Stimulated activated CD4-positive, alpha-beta T cell treated with anti-CD3 and anti-CD28 coated beads, Interleukin-15, amount 100 ng/mL, for 1 hour (primary cell): ENCODE measurements around the gene GBP3.
"Not testable (repeated sequence)": the region's sequence is repeated elsewhere in the genome, so short reads cannot be mapped to it uniquely, and the experiment has no call there.

Experiments used
- DNase-seq, 2 donors: peaks; one replicate each; pipeline ENCODE4 v3.0.0-alpha.2; 2020; ENCODE audit warnings: low read depth in 1 of 2, low spot score in 1 of 2

The GBP3 gene

DNA sequence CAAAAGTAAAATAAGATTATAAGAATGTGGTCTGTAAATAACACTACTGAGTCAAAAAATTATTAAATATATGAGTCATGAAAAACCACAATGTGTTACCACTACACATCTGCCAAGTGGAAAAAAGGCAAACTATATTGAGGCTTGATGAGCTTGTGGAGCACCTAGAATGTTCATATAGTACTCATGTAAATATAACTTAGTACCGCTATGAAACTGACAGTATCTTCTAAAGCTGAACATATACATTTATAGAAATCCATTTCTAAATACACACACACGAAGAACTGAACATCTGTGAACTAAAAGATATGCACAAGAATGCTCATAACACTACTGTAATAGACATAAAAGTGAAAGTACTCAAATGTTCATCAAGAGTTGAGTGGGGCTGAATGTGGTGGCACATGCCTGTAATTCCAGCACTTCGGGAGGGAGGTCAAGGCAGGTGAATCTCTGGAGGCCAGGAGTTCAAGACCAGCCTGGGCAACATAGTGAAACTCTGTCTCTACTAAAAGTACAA, 18.5 kb upstream of the GBP3 start:
- DNase-seq: no peak

DNA sequence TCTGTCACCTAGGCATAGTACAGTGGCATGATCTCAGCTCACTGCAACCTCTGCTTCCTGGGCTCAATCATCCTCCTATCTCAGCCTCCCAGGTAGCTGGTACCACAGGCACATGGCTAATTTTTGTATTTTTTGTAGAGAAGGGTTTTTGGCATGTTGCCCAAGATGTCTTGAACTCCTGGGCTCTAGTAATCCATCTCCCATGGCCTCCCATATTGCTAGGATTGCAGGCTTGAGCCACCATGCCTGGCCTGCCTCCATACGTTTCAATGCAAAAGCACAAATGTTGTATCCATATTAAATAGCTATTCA, 17.6 kb upstream of the GBP3 start:
- no peak for DNase-seq

DNA sequence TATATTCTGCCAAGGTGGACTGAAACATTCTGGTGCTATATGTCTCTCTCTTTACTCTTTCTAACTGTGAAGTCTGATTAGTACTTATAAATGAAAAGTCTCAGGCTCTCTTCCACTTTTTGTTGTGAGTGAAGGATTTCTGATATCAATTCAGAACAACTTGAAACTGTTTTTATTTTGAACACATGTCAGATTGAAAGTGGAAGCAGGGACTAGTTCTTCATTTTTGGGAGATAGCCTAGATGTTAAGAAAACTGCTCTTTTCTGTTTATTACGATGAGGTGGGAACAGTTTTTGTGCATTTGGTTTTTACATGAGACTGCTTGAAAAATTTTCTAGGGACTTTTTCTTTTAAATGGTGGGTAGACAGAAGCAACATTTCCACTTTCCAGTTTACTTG, 14.5 kb upstream of the GBP3 start:
- DNase-seq: no peak

DNA sequence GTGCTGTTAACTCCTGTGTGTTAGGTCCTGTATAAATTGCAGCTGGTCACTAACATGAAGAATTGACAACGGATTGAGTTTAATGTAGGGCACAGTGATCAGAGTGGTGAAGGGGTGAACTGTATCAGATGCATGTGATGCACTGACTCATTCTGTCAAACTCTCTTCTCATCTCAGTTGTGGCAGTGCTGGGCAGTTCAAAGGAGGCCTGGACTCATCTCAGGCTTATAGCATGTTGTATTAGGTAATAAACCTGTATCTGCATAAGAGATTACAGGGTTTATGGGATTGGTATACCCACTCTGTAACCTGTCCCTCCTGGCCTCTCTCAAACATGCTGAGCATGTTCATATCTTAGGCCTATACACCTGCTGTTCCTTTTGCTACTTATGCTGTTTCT, 12.4 kb upstream of the GBP3 start:
- no peak for DNase-seq

DNA sequence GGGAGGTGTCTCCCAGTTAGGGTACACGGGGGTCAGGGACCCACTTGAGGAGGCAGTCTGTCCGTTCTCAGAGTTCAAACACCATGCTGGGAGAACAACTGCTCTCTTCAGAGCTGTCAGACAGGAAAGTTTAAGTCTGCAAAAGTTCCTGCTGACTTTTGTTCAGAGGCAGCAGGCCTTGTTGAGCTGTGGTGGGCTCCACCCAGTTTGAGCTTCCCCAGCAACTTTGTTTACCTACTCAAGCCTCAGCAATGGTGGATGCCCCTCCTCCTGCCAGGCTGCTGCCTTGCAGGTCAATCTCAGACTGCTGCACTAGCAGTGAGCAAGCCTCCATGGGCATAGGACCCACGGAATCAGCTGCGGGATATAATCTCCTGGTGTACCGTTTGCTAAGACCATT, 11.3 kb upstream of the GBP3 start:
- DNase-seq: not testable (repeated sequence)

DNA sequence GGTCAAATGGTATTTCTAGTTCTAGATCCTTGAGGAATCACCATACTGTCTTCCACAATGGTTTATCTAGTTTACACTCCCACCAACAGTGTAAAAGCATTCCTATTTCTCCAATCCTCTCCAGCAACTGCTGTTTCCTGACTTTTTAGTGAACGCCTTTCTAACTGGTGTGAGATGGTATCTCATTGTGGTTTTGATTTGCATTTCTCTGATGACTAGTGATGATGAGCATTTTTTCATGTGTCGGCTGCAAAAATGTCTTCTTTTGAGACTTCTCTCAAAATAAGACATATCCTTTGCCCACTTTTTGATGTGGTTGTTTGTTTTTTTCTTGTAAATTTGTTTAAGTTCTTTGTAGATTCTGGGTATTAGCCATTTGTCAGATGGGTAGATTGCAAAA, 6.4 kb upstream of the GBP3 start:
- not testable (repeated sequence) for DNase-seq

DNA sequence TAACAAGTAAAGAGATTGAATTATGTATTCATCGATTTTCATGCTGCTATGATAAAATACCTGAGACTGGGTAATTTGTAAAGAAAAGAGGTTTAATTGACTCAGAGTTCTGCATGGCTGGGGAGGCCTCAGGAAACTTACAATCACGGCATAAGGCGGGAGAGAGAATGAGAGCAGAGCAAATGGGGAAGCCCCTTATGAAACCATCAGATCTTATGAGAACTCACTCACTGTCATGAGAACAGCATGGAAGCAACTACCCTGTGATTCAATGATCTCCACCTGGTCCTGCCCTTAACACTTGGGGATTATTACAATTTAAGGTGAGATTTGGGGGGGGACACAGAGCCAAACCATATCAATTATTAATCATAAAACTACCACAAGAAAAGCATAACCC, 3.3 kb upstream of the GBP3 start:
- no peak for DNase-seq

DNA sequence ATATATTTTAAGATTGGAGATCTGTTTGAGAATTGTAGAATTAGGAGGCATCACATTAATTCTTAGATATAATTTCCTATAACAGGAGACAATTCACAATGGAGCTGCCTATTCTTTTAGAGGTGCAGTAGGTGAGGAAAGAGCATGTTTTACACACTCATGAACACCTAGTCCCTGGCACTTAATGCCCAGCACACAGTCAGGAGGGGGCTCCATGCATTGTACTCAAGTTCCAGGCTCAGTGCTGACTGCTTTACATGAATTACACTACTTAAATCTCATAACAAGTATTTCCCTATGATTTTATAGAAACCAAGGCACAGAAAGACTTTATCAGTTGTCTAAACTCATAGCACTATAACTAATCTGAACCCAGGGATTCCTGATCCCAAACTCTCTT, 360 bp upstream of the GBP3 start:
- no peak for DNase-seq

DNA sequence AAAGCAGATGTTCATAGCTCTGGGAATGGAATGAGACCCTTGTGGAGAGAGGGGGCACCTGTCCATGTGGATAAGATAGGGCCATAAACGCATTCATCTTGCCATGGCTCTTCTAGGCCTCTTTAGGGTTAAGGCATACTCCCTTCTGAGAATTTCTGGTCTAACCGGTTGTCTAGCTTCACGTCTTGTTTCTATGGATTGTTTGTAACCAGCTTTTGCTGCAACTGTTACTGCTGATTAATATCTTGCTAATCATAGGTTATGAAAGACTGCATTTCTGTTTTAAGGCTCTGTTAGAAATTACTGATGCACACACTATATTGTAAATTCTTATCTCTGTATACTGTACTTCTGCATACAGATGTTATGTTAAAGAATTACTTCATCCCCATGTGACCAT, 4.3 kb downstream of the GBP3 start:
- not testable (repeated sequence) for DNase-seq

DNA sequence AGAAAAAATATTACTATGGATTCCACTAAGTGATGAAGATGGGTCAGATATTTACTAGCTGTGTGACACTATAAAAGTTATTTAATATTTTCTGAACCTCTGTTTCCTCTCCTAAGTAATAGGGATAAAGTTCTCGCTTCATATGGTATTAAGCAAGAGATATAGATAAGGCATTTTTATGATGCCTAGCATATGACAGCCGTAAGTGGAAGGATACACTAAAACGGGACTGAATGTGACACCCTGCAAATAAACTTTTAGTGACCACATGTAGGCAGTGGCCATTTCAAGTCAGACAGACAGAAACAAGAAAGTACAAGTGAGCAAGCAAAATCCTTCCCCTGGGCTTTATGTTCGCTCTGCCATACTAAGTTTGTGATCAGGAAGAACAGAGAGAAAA, 14.2 kb downstream of the GBP3 start:
- DNase-seq: no peak

DNA sequence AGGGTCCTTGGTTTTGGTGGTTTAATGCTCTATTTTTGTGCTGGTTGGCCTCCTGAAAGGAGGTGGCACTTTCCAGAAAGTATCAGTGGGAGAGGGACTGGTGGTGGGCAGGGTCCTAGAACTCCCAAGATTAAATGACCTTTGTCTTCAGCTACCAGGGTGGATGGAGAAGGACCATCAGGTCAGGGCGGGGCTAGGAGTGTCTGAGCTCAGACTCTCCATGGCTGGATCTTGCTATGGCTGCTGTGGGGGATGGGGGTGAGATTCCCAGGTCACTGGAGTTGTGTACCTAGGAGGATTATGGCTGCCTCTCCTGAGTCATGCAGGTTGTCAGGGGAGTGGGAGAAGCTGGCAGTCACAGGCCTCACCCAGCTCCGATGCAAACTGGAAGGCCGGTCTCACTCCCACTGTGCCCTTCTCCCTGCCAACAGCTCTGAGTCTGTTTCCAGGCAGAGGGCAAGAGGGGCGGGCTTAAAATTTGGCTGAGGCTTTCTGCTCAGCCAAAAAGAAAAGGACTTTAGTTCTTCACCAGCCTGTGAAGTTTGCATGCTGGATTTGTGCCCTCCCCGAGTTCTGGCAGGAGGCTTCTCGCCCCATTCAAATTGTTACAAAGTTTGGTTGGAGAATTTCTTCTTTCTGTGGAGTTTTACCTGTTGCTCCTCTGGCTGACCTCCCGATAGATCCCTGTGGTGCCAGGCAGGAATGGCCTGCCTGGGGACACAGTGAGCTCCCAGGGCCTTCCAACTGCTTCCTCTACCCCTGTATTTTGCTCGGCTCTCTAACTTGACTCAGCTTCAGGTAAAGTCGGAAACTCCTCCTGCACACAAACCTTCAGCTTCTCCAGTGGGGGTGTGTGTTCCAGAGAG, 17.1 kb downstream of the GBP3 start:
- DNase-seq: no peak

DNA sequence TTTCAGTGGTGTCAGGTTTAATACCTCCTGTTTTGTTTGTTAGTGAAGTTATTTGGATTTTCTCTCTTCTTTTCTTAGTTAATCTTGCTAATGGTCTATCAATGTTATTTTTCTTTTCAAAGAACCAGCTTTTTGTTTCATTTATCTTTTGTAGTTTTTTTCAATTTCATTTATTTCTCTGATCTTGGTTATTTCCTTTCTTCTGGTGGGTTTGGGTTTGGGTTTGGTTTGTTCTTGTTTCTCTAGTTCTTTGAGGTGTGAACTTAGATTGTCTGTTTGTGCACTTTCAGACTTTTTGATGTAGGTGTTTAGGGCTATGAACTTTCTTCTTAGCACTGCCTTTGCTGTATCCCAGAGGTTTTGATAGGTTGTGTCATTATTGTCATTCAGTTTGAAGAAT, 20.5 kb downstream of the GBP3 start:
- not testable (repeated sequence) for DNase-seq

DNA sequence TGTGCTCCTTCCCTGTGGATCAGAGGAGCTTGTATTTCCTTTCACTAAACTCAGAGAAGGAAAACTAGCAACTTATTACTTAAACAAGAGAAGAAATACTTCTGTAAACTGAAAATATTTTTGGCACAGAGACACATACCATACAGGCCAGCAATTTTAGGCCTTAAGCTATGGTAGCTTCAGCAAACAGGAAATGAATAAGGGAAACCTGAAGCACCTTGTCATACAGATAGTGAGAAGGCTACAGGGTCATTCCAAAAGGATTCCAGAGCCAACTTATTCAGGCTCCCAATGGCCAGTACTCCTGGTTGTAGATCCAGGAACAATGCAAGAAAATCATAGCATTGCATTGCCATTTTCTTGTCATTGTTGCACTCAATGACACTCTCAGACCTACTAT, 21.2 kb downstream of the GBP3 start:
- DNase-seq: no peak

DNA sequence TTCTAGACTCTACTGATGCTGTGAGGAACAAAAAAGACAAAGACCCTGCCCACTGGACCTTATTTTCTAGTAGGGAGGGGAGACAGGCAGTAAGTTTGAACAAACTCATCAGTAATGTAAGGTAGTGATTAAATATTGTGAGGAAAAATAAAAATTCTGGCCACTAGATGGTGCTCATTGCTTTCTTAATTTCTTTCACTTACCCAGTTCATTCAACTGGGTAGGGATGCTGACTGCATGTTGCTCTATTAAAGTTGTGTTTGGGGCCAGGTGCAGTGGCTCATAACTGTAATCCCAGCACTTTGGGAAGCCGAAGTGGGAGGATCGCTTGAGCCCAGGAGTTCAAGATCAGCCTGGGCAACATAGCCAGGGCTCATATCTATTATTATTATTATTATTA, 23.9 kb downstream of the GBP3 start:
- DNase-seq: no peak

DNA sequence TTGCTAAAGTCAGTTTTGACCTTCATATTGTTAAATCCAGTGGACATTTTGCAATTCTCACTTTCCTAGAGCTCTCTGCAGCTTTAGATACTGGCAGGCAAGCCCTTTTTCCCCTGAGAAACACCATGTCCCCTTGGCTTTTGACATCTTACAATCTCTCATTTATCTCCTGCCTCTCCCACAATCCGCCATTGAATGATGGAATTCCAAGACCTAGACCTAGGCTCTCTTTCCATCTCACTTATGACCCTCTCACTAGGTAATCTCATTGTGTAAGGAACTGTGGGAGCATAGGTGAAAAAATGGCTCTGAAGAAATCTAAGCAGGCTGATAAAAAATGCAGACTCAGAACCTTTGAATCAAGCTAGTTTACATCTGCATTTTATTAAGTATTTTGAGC, 32.2 kb downstream of the GBP3 start:
- DNase-seq: no peak

DNA sequence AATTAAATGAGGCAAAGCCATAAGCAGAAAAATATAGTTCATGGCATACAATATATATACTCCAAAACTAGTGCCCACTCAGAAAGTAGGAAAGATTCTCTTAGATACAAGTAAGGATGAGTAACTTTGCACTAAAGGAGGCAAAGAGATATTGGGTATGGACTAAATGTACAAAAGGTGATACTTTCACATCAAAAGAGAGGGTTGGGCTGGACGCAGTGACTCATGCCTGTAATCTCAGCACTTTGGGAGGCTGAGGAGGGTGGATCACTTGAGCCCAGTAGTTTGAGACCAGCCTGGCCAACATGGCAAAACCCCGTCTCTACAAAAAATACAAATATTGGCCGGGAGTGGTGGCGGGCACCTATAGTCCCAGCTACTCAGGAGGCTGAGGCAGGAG, 37.0 kb downstream of the GBP3 start:
- no peak for DNase-seq

DNA sequence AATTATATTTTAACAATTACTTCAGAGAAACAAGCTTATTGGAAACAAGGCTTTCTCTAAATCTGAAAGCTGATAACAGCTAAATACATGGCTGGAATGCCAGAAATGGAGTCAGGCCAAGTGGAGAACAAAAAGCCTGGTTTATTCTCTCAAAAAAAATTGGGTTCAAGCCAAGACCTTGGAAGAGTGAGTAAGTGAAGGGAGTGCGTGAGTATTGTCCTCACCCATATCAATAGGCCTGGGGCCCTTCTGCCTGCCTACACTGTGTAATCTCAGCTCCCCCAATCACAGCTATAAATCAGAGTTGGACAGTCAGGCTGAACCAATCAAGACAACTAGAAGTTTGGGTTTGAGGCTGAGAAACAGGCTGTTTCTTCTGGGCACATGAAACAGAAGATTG, 37.6 kb downstream of the GBP3 start:
- DNase-seq: no peak

DNA sequence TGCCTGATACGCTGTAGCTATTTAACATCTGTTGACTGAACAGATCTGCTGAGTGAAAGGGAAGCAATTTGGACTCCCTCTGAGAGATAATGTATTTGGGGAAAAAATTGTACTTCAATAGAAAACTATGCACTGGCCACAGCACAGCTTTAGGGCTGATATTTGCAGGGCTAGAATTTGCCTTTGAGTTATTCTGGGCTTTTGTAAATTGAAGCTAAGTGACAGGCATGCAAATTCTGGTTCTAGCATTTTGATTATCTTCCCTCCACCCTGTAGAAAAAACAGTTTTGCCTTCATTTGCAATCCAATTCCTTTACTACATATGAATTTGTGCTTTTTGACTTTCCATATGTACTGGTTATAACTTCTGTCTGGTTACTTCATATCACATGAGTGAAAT, 38.1 kb downstream of the GBP3 start:
- no peak for DNase-seq

DNA sequence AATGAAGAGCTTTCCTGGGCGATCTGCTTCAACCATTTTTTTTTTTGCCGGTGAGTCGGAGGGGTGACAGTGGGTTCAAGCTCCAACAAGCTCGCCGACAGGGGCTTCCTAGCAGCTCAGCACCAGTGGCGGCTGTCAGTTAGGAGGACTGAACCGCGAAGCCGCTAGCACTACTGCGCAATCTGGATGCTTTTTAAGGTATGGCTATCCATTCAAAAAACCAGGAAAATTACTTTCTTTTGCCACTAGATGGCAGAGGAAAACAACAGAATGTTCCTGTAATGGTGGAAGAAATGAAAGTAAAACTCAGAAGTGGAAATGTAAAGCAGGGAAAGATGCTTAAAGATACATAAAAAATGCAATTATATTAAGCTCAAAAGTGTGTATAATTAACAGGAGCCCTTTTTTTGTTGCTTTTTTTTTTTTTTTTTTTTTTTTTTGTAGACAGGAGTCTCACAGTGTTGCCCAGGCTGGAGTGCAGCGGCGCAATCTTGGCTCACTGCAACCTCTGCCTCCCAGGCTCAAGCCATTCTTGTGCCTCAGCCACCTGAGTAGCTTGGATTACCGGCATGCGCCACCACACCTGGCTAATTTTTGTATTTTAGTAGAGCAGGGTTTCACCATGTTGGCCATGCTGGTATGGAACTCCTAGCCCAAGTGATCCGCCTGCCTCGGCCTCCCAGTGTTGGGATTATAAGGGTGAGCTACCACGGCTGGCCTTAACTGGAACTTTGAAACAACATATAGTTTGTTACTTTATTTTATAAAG, 38.7 kb downstream of the GBP3 start:
- DNase-seq: no peak

DNA sequence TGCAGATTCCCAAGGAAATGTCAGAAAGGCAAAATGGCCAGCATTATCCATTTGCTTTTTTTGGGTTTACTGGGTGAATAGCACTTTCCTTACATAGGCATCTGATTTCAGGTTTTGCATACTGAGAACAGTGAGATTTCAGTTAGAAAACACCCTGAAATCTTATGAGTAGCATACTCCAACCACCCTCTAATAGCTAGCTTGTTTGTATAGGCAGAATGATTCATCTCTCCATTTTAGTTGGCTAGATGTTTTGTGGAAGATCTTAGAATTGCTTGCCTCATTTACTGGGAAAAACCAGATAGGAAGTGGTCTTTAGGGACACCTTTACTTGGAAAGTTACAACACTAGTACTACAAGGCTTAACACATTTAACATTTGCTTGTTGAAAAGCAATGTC, 40.6 kb downstream of the GBP3 start:
- DNase-seq: no peak

DNA sequence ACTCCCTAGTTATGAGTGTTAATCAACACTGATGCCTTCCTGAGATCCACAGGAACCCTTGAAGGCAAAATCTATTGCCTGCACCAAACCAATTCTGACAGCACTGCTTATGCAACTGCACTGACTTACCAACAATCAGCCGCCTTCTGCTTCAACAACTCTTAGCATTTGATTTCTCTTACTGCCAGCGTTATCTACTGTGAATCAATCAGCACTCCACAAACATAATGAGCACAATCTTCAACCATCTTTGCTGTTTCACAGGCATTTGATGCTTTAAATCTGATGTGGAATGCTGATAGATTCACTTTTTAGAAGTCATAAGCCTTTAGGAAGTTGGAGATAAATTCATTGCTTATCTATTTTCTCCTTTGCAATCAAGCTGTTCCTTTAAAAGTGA, 41.2 kb downstream of the GBP3 start:
- DNase-seq: not testable (repeated sequence)

DNA sequence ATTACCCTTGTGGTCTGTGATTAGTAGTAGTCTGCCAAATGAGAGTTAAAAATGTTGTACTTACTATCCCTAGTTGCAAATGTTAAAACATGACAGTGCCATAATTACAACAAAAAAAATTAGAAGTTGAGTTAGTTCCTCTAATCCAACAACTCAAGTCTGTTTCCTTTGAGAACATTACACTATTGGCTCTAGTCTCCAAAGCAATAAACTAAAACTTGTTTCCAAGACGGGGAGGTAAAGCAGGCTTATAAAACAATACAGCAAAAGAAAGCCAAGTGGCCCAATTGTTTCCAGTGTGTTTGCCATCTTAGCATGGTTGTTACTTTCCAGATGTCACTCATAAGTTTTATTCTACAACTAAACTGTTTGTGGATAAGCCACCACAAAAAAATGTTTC, 41.8 kb downstream of the GBP3 start:
- DNase-seq: no peak

DNA sequence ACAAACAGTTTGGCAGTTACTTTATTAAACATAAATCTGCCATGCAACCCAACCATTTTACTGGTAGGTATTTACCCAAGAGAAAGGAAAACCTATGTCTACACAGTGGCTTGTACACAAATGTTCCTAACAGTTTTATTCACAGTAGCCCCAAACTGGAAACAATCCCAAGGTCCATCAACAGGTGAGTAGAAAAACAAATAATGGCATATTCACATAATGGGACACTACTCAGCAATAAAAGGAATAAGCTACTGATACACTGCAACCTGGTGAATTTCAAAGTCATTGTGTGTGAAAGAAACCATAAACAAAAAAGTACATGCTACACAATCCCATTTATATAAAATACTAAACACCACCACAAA, 42.9 kb downstream of the GBP3 start:
- DNase-seq: no peak
